H1 (cell line): ENCODE data around the gene SNX20.

Experiments
- EGR1 ChIP-seq: IDR thresholded peaks from 2 replicates; pipeline ENCODE4 v1.6.1; 2011; ENCODE audit warnings: low read depth, low read length, borderline replicate concordance
- POLR2A ChIP-seq, 2 experiments: IDR thresholded peaks; 1 replicate in 1 of 2; 2 replicates in 1 of 2; pipeline ENCODE4 v1.6.1; 2011; ENCODE audit warnings: low read depth in 2 of 2, low read length in 2 of 2, mild to moderate bottlenecking in 2 of 2; ENCODE audit errors: control extremely low read depth in 1 of 2

- no peak for TF ChIP-seq POLR2A (IDR thresholded peaks at IDR 0.05; ENCODE audit: control extremely low read depth in 1 of 2, low read depth in 2 of 2, low read length in 2 of 2)
- no peak for TF ChIP-seq EGR1
These were observed 1.2 kb downstream of the SNX20 start for GRCh38 chr16:50679676-50680555.
